GM23338 (cell line): Measurements from ENCODE around the gene P4HTM. TPM values are rescaled to one million over a fixed set of nuclear protein-coding genes. Genes with fewer than 3 reads are reported as not detected.

Experiments
- ATAC-seq: fragments of 200-7000 bp; cut with Tn5 transposase; 3 replicates; pipeline ENCODE4 v1.9.1; 2020
- DNase-seq: peaks from one replicate; pipeline ENCODE4 v3.0.0-alpha.2; 2015; ENCODE audit warnings: low spot score
- H2AFZ ChIP-seq: fragments of 200-600 bp; sonication (generic); 2 replicates; pipeline ENCODE4 v1.8.0; 2016; ENCODE audit warnings: antibody characterized with exemption, mild to moderate bottlenecking, moderate library complexity
- H3F3A ChIP-seq: fragments of 200-600 bp; sonication (generic); replicated peaks from 2 replicates; pipeline ENCODE4 v1.8.0; 2017; ENCODE audit warnings: antibody characterized with exemption, mixed run types, low read depth
- H3K27ac ChIP-seq: fragments of 200-600 bp; sonication (generic); 2 replicates; pipeline ENCODE4 v1.6.1; 2016; ENCODE audit warnings: low read depth
- H3K27me3 ChIP-seq: fragments of 200-600 bp; sonication (generic); 2 replicates; pipeline ENCODE4 v1.8.0; 2016; ENCODE audit warnings: mild to moderate bottlenecking, mixed run types, moderate library complexity; ENCODE audit not compliant: insufficient read depth
- H3K36me3 ChIP-seq: fragments of 200-600 bp; sonication (generic); 2 replicates; pipeline ENCODE4 v1.8.0; 2016; ENCODE audit warnings: mild to moderate bottlenecking; ENCODE audit not compliant: insufficient read depth
- H3K4me1 ChIP-seq: fragments of 200-600 bp; sonication (generic); 2 replicates; pipeline ENCODE4 v1.8.0; 2016; ENCODE audit warnings: mild to moderate bottlenecking, moderate library complexity; ENCODE audit not compliant: insufficient read depth
- H3K4me2 ChIP-seq: fragments of 200-600 bp; sonication (generic); 2 replicates; pipeline ENCODE4 v1.7.1; 2017; ENCODE audit warnings: mixed run types
- H3K4me3 ChIP-seq: fragments of 200-600 bp; sonication (generic); 2 replicates; pipeline ENCODE4 v1.6.1; 2016; ENCODE audit warnings: mixed run types
- H3K79me2 ChIP-seq: fragments of 200-600 bp; sonication (generic); replicated peaks from 2 replicates; pipeline ENCODE4 v1.8.0; 2017; ENCODE audit warnings: mild to moderate bottlenecking; ENCODE audit not compliant: insufficient read depth
- H3K9me2 ChIP-seq: fragments of 200-600 bp; sonication (generic); 2 replicates; pipeline ENCODE4 v1.8.0; 2017; ENCODE audit not compliant: insufficient read depth
- H4K20me1 ChIP-seq: fragments of 200-600 bp; sonication (generic); replicated peaks from 2 replicates; pipeline ENCODE4 v1.8.0; 2017; ENCODE audit warnings: mild to moderate bottlenecking; ENCODE audit not compliant: insufficient read depth
- H3K27ac Mint-ChIP-seq: 2 replicates; pipeline ENCODE4 v1.8.0; 2020; ENCODE audit warnings: inconsistent platforms, mild to moderate bottlenecking, moderate library complexity, mixed read lengths
- H3K27me3 Mint-ChIP-seq: 3 replicates; pipeline ENCODE4 v1.8.0; 2022; ENCODE audit warnings: low read depth, mild to moderate bottlenecking, moderate library complexity, mixed read lengths, inconsistent platforms; ENCODE audit not compliant: insufficient read depth, poor library complexity
- H3K36me3 Mint-ChIP-seq: 3 replicates; pipeline ENCODE4 v1.8.0; 2021; ENCODE audit warnings: low read depth, mild to moderate bottlenecking, inconsistent platforms, moderate library complexity, mixed read lengths
- H3K4me1 Mint-ChIP-seq: 3 replicates; pipeline ENCODE4 v1.8.0; 2020; ENCODE audit warnings: mild to moderate bottlenecking, inconsistent platforms, mixed read lengths
- H3K4me3 Mint-ChIP-seq: 3 replicates; pipeline ENCODE4 v1.8.0; 2021; ENCODE audit warnings: moderate library complexity, mild to moderate bottlenecking, inconsistent platforms, mixed read lengths
- H3K9me3 Mint-ChIP-seq: 3 replicates; pipeline ENCODE4 v1.8.0; 2020; ENCODE audit warnings: moderate library complexity, mild to moderate bottlenecking, inconsistent platforms, mixed read lengths
- EZH2 ChIP-seq: fragments of 200-600 bp; sonication (generic); IDR thresholded peaks from one replicate; pipeline ENCODE4 v1.8.0; 2017; ENCODE audit warnings: antibody characterized with exemption, mild to moderate bottlenecking, low read depth; ENCODE audit not compliant: unreplicated experiment
- EZH2phosphoT487 ChIP-seq: fragments of 200-600 bp; sonication (generic); IDR thresholded peaks from one replicate; pipeline ENCODE4 v1.8.1; 2018; ENCODE audit warnings: antibody characterized with exemption; ENCODE audit not compliant: unreplicated experiment
- STAT1 ChIP-seq: IDR thresholded peaks from one replicate; pipeline ENCODE4 v1.6.1; 2016; ENCODE audit warnings: antibody characterized with exemption; ENCODE audit not compliant: unreplicated experiment
- ZNF114 ChIP-seq: fragments of 250-450 bp; sonication (Bioruptor Pico); IDR thresholded peaks from 2 replicates; pipeline ENCODE4 v1.5.0; 2020; ENCODE audit warnings: mild to moderate bottlenecking, moderate library complexity
- ZNF331 ChIP-seq: fragments of 250-450 bp; sonication (Bioruptor Pico); IDR thresholded peaks from 2 replicates; pipeline ENCODE4 v1.5.0; 2020; ENCODE audit warnings: low read depth, mild to moderate bottlenecking, moderate library complexity
- polyA plus RNA-seq: library from polyadenylated mRNA; unstranded; fragments of >200 nt; fragmentation: Nextera tagmentation; extraction: Ambion mirVana; gene quantifications from 2 replicates; pipeline ENCODE4 v1.2.1, GENCODE V29; 2016
- total RNA-seq: library from RNA; depleted of rRNA; stranded (reverse); fragments of >200 nt; shearing (Covaris generic); gene quantifications from 2 replicates; pipeline ENCODE4 v1.2.3, GENCODE V29; 2014
- TF ChIP-seq, protein P1 (sequence below), 2 experiments: fragments of 200-600 bp in 1 of 2; sonication (generic) in 1 of 2; conservative IDR thresholded peaks; 2 replicates each; pipeline versions ENCODE4 v1.5.1 to v1.6.1; 2016 to 2017; ENCODE audit warnings: antibody characterized with exemption in 2 of 2, low read depth in 2 of 2, mild to moderate bottlenecking in 2 of 2, moderate library complexity in 1 of 2
- TF ChIP-seq, protein P2 (sequence below): fragments of 250-450 bp; sonication (Bioruptor Pico); IDR thresholded peaks from 2 replicates; pipeline ENCODE4 v1.5.0; 2020; ENCODE audit warnings: mild to moderate bottlenecking, moderate library complexity
- TF ChIP-seq, protein P3 (sequence below): IDR thresholded peaks from 2 replicates; pipeline ENCODE4 v1.6.1; 2016; ENCODE audit warnings: antibody characterized with exemption

The P4HTM gene
- total and polyA plus RNA-seq, 2 experiments from 2014 or later, result 15.9 to 28.7 TPM

DNA sequence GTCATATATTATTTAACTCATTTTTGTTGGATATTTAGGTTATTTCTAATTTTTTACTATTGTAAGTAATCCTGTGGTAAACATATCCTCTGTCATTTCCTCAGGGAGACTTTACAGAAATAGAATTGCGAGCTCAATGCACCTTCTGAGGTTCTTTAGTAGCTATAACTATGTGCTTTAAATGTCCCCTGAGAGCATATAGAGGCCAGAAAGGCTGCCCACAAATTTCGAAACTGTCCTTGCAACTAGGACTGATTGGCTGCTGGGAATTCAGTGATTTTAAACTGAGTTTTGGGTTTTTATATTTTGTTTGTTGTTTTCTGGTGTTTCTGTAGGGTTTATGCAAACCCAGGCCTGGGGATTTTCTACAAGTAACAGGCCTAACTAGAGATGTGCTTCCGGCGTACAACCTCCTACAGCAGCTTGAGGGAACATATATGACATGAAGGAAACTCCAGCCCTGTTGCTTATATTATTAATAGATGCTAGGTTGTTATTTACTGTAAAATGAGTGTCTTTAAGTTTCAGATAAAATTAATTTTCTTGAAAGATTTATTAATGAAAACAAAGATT lies 29.1 kb upstream of the P4HTM start:
- DNase-seq (no peak), ATAC-seq (no peak)
- H3K27ac ChIP-seq, result peak overlapping the region; percentile 79
- peaks cover 24% of the 10 kb centered on the region for H3K36me3 Mint-ChIP-seq
- H3K4me3 Mint-ChIP-seq, result no peak overlapping the region
- peak overlapping the region; percentile 90 for H3K27ac Mint-ChIP-seq
- TF ChIP-seq ZNF331, result no peak
- H3K36me3 ChIP-seq, result peaks cover 4% of the 10 kb centered on the region; the same call in 1 of the 2 replicates
- peaks cover 33% of the 10 kb centered on the region for H3K4me1 ChIP-seq
- H4K20me1 ChIP-seq, result 0 out of 2 replicates have a peak, but pooled peaks cover 3% of the 10 kb centered on the region
- H3F3A ChIP-seq, result 0 out of 2 replicates have a peak, but pooled peaks cover 7% of the 10 kb centered on the region
- H3K4me1 Mint-ChIP-seq, result peaks cover 24% of the 10 kb centered on the region
- H3K27me3 Mint-ChIP-seq, result peaks cover 2% of the 10 kb centered on the region
- H2AFZ ChIP-seq, result no peak overlapping the region
- no peaks in the 10 kb centered on the region for H3K9me3 Mint-ChIP-seq
- H3K4me2 ChIP-seq, result no peak overlapping the region
- H3K4me3 ChIP-seq, result no peak overlapping the region
- H3K79me2 ChIP-seq, result peaks cover 45% of the 10 kb centered on the region
- no peaks in the 10 kb centered on the region for H3K9me2 ChIP-seq
- H3K27me3 ChIP-seq, result no peaks in the 10 kb centered on the region

DNA sequence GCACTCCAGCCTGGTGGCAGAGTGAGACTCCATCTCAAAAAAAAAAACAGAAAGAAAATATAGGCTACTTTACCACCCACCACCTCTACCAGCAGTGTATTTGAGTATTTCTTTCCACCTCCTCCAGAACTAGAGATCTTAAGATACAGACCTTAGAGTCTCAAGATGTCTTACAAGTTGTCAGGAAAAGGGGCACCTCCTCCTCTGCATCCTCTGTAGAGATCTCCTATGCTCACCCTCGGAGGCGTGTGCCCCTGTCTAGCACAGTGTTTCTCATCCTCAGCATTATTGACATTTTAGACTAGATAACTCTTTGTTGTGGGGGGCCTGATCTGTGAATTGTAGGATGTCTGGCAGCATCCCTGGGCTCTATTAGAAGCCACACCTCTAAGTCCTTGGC lies 27.7 kb upstream of the P4HTM start:
- peaks cover 24% of the 10 kb centered on the region for H3K4me1 Mint-ChIP-seq
- Histone ChIP-seq H3F3A (0 out of 2 replicates have a peak, but pooled peaks cover 3% of the 10 kb centered on the region), H3K4me3 (peak overlapping the region; percentile 34; the same call in 1 of the 2 replicates), H3K79me2 (peaks cover 39% of the 10 kb centered on the region; the same call in 1 of the 2 replicates), H3K9me2 (no peaks in the 10 kb centered on the region), H3K4me2 (peak overlapping the region; percentile 62), H3K36me3 (peaks cover 11% of the 10 kb centered on the region; the same call in 1 of the 2 replicates), H3K27ac (peak overlapping the region; percentile 88), H3K27me3 (no peaks in the 10 kb centered on the region), H2AFZ (no peak overlapping the region), H4K20me1 (0 out of 2 replicates have a peak, but pooled peaks cover 3% of the 10 kb centered on the region), H3K4me1 (peaks cover 33% of the 10 kb centered on the region)
- H3K9me3 Mint-ChIP-seq, result no peaks in the 10 kb centered on the region
- ATAC-seq (peak; percentile 26), DNase-seq (no peak)
- H3K36me3 Mint-ChIP-seq, result peaks cover 31% of the 10 kb centered on the region
- peak overlapping the region; percentile 90 for H3K27ac Mint-ChIP-seq
- no peak overlapping the region; the same call in 2 of the 3 replicates for H3K4me3 Mint-ChIP-seq
- peaks cover 2% of the 10 kb centered on the region for H3K27me3 Mint-ChIP-seq
- TF ChIP-seq STAT1, result no peak
- no peak for TF ChIP-seq ZNF114 (CRISPR knock-in tag)
- TF ChIP-seq, protein P1, sequence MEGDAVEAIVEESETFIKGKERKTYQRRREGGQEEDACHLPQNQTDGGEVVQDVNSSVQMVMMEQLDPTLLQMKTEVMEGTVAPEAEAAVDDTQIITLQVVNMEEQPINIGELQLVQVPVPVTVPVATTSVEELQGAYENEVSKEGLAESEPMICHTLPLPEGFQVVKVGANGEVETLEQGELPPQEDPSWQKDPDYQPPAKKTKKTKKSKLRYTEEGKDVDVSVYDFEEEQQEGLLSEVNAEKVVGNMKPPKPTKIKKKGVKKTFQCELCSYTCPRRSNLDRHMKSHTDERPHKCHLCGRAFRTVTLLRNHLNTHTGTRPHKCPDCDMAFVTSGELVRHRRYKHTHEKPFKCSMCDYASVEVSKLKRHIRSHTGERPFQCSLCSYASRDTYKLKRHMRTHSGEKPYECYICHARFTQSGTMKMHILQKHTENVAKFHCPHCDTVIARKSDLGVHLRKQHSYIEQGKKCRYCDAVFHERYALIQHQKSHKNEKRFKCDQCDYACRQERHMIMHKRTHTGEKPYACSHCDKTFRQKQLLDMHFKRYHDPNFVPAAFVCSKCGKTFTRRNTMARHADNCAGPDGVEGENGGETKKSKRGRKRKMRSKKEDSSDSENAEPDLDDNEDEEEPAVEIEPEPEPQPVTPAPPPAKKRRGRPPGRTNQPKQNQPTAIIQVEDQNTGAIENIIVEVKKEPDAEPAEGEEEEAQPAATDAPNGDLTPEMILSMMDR (conservative IDR thresholded peaks at IDR 0.05; ENCODE audit: low read depth in 2 of 2), result no peak
- TF ChIP-seq, protein P2, sequence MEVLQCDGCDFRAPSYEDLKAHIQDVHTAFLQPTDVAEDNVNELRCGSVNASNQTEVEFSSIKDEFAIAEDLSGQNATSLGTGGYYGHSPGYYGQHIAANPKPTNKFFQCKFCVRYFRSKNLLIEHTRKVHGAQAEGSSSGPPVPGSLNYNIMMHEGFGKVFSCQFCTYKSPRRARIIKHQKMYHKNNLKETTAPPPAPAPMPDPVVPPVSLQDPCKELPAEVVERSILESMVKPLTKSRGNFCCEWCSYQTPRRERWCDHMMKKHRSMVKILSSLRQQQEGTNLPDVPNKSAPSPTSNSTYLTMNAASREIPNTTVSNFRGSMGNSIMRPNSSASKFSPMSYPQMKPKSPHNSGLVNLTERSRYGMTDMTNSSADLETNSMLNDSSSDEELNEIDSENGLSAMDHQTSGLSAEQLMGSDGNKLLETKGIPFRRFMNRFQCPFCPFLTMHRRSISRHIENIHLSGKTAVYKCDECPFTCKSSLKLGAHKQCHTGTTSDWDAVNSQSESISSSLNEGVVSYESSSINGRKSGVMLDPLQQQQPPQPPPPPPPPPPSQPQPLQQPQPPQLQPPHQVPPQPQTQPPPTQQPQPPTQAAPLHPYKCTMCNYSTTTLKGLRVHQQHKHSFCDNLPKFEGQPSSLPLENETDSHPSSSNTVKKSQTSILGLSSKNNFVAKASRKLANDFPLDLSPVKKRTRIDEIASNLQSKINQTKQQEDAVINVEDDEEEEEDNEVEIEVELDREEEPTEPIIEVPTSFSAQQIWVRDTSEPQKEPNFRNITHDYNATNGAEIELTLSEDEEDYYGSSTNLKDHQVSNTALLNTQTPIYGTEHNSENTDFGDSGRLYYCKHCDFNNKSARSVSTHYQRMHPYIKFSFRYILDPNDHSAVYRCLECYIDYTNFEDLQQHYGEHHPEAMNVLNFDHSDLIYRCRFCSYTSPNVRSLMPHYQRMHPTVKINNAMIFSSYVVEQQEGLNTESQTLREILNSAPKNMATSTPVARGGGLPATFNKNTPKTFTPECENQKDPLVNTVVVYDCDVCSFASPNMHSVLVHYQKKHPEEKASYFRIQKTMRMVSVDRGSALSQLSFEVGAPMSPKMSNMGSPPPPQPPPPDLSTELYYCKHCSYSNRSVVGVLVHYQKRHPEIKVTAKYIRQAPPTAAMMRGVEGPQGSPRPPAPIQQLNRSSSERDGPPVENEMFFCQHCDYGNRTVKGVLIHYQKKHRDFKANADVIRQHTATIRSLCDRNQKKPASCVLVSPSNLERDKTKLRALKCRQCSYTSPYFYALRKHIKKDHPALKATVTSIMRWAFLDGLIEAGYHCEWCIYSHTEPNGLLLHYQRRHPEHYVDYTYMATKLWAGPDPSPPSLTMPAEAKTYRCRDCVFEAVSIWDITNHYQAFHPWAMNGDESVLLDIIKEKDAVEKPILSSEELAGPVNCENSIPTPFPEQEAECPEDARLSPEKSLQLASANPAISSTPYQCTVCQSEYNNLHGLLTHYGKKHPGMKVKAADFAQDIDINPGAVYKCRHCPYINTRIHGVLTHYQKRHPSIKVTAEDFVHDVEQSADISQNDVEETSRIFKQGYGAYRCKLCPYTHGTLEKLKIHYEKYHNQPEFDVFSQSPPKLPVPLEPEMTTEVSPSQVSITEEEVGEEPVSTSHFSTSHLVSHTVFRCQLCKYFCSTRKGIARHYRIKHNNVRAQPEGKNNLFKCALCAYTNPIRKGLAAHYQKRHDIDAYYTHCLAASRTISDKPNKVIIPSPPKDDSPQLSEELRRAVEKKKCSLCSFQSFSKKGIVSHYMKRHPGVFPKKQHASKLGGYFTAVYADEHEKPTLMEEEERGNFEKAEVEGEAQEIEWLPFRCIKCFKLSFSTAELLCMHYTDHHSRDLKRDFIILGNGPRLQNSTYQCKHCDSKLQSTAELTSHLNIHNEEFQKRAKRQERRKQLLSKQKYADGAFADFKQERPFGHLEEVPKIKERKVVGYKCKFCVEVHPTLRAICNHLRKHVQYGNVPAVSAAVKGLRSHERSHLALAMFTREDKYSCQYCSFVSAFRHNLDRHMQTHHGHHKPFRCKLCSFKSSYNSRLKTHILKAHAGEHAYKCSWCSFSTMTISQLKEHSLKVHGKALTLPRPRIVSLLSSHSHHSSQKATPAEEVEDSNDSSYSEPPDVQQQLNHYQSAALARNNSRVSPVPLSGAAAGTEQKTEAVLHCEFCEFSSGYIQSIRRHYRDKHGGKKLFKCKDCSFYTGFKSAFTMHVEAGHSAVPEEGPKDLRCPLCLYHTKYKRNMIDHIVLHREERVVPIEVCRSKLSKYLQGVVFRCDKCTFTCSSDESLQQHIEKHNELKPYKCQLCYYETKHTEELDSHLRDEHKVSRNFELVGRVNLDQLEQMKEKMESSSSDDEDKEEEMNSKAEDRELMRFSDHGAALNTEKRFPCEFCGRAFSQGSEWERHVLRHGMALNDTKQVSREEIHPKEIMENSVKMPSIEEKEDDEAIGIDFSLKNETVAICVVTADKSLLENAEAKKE (CRISPR knock-in tag), result no peak
- TF ChIP-seq EZH2, result no peak
- no peak for TF ChIP-seq EZH2phosphoT487
- TF ChIP-seq, protein P3, sequence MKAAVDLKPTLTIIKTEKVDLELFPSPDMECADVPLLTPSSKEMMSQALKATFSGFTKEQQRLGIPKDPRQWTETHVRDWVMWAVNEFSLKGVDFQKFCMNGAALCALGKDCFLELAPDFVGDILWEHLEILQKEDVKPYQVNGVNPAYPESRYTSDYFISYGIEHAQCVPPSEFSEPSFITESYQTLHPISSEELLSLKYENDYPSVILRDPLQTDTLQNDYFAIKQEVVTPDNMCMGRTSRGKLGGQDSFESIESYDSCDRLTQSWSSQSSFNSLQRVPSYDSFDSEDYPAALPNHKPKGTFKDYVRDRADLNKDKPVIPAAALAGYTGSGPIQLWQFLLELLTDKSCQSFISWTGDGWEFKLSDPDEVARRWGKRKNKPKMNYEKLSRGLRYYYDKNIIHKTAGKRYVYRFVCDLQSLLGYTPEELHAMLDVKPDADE, result no peak
